ENCODE results near the gene RNF157. TPM values are rescaled to one million over a fixed set of nuclear protein-coding genes. Genes with fewer than 3 reads are reported as not detected.

RNF157 gene
- total RNA-seq, 1 donor, result 0.36 TPM

- Histone ChIP-seq H2AFZ (ENCODE audit: low read length) (peak overlapping the region; percentile 47), H3K27me3 (ENCODE audit: insufficient read depth, low read length) (peaks cover 5% of the 10 kb centered on the region)
- DNase-seq (ENCODE audit: insufficient read length, low spot score, missing footprints), result peak; percentile 94
Measured at GRCh38 chr17:76147211-76148014, 92.9 kb downstream of the RNF157 start.

GRCh38 chr17:76146053-76146851, 94.0 kb downstream of the RNF157 start:
- no peak overlapping the region for H3K4me3 ChIP-seq (ENCODE audit: insufficient read depth, low read length)
- peaks cover 5% of the 10 kb centered on the region for H3K4me1 ChIP-seq (ENCODE audit: insufficient read depth, low read length)
- no peaks in the 10 kb centered on the region for H3K9me3 ChIP-seq (ENCODE audit: low read depth, low read length)
- TF ChIP-seq CTCF (IDR thresholded peaks at IDR 0.05; ENCODE audit: extremely low read depth, low read depth, low read length), result no peak
- no peaks in the 10 kb centered on the region for H3K36me3 ChIP-seq (ENCODE audit: insufficient read depth, low read length)
- H2AFZ ChIP-seq (ENCODE audit: low read length), result no peak overlapping the region
- no peaks in the 10 kb centered on the region for H4K20me1 ChIP-seq (ENCODE audit: insufficient read depth, low read length)
- H3K79me2 ChIP-seq (ENCODE audit: insufficient read depth, low read length), result no peaks in the 10 kb centered on the region
- H3K4me2 ChIP-seq (ENCODE audit: insufficient read depth, low read length), result no peak overlapping the region
- H3K27ac ChIP-seq (ENCODE audit: low read depth, low read length), result no peak overlapping the region
- peaks cover 14% of the 10 kb centered on the region for H3K27me3 ChIP-seq (ENCODE audit: insufficient read depth, low read length)
- no peak for DNase-seq (ENCODE audit: insufficient read length, low spot score, missing footprints)

More at GRCh38 chr17:76147211-76148014, 92.9 kb downstream of the RNF157 start:
- H3K4me3 ChIP-seq (ENCODE audit: insufficient read depth, low read length), result no peak overlapping the region
- H3K9me3 ChIP-seq (ENCODE audit: low read depth, low read length), result no peaks in the 10 kb centered on the region
- H3K4me1 ChIP-seq (ENCODE audit: insufficient read depth, low read length), result no peaks in the 10 kb centered on the region
- no peaks in the 10 kb centered on the region for H3K36me3 ChIP-seq (ENCODE audit: insufficient read depth, low read length)
- H3K27ac ChIP-seq (ENCODE audit: low read depth, low read length), result no peak overlapping the region
- H4K20me1 ChIP-seq (ENCODE audit: insufficient read depth, low read length), result no peaks in the 10 kb centered on the region
- H3K79me2 ChIP-seq (ENCODE audit: insufficient read depth, low read length), result no peaks in the 10 kb centered on the region
- peak; percentile 52 for TF ChIP-seq CTCF (IDR thresholded peaks at IDR 0.05; ENCODE audit: extremely low read depth, low read depth, low read length)
- H3K4me2 ChIP-seq (ENCODE audit: insufficient read depth, low read length), result no peak overlapping the region

- no peaks in the 10 kb centered on the region for H3K79me2 ChIP-seq (ENCODE audit: insufficient read depth, low read length)
- no peak overlapping the region for H2AFZ ChIP-seq (ENCODE audit: low read length)
- no peak for DNase-seq (ENCODE audit: insufficient read length, low spot score, missing footprints)
- H3K4me3 ChIP-seq (ENCODE audit: insufficient read depth, low read length), result no peak overlapping the region
- no peaks in the 10 kb centered on the region for H4K20me1 ChIP-seq (ENCODE audit: insufficient read depth, low read length)
- no peak overlapping the region for H3K27ac ChIP-seq (ENCODE audit: low read depth, low read length)
- H3K4me1 ChIP-seq (ENCODE audit: insufficient read depth, low read length), result peaks cover 5% of the 10 kb centered on the region
- TF ChIP-seq CTCF (IDR thresholded peaks at IDR 0.05; ENCODE audit: extremely low read depth, low read depth, low read length), result no peak
- peaks cover 23% of the 10 kb centered on the region for H3K27me3 ChIP-seq (ENCODE audit: insufficient read depth, low read length)
- H3K4me2 ChIP-seq (ENCODE audit: insufficient read depth, low read length), result no peak overlapping the region
- H3K36me3 ChIP-seq (ENCODE audit: insufficient read depth, low read length), result no peaks in the 10 kb centered on the region
- H3K9me3 ChIP-seq (ENCODE audit: low read depth, low read length), result no peaks in the 10 kb centered on the region
Measured at GRCh38 chr17:76145231-76146052, 94.9 kb downstream of the RNF157 start.

All from osteoblast (primary cell).